HCEC 1CT (cell line): ENCODE results near the gene PVR.
"Not testable (repeated sequence)": the region's sequence is repeated elsewhere in the genome, so short reads cannot be mapped to it uniquely, and the experiment has no call there.

Experiments used
- DNase-seq: peaks from one replicate; pipeline ENCODE4 v3.0.0-alpha.2; 2017

PVR gene

DNA sequence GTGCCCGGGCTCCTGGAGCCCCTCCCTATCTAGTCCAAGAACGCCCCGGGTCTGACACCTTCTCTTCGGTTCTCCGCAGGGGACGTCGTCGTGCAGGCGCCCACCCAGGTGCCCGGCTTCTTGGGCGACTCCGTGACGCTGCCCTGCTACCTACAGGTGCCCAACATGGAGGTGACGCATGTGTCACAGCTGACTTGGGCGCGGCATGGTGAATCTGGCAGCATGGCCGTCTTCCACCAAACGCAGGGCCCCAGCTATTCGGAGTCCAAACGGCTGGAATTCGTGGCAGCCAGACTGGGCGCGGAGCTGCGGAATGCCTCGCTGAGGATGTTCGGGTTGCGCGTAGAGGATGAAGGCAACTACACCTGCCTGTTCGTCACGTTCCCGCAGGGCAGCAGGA is 3.4 kb downstream of the PVR start:
- DNase-seq = no peak

DNA sequence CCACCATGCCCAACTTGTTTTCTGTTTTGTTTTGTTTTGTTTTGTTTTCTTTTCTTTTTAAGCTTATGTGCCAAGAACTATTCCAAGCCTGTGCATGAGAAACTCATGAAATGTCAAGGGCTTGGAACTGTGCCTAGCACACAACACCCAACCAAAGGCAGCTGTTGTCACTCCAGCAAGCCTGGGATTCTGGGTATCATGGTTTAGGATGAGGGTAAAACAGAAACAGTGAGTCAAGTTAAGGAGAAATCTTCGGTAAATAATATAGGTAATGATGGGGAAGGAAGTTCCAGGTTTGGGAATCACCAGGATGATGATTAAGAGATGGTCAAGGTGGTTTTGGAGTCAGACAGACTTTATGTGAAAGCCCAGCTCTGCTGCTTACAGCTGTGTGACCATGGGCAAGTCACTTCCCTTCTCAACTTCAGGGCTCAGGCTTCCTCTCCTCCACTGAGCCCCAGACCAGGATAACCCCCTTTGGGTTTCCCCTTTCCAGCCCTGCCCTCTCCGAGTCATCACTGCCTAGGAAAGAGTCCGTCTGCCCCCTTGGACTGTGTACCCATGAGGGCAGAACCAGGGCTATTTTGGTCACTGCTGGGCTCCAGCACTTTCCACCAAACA is 5.0 kb downstream of the PVR start:
- no peak for DNase-seq

DNA sequence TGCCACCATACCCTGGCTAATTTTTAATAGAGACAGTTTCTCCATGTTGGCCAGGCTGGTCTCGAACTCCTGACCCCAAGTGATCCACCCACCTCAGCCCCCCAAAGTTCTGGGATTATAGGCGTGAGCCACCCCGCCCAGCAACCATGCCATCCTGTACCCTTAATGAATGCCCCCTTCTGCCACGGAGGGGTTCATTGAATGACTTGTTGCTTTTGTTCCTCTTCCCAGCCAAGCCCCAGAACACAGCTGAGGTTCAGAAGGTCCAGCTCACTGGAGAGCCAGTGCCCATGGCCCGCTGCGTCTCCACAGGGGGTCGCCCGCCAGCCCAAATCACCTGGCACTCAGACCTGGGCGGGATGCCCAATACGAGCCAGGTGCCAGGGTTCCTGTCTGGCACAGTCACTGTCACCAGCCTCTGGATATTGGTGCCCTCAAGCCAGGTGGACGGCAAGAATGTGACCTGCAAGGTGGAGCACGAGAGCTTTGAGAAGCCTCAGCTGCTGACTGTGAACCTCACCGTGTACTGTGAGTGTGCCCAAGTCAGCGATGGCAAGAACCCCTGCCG is 6.0 kb downstream of the PVR start:
- no peak for DNase-seq

DNA sequence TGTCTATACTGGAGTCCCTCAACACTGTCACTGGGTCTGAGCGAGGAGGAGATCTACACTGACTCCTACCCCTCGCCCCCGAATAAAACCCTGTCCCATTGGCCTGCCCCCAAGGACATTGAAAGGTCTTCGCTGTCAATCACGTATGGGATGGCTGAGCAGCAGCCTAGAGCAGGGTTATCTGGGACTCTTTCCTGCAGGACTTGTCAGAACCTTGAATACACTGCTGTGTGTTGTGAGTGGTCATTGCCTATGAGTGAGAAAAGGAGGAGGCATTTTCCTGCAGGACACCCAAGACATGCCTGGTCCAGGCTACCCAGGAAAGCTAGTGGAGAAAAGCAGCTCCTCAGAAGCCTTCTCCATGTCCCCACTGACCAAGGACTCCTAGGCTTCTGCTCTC is 9.6 kb downstream of the PVR start:
- no peak for DNase-seq

DNA sequence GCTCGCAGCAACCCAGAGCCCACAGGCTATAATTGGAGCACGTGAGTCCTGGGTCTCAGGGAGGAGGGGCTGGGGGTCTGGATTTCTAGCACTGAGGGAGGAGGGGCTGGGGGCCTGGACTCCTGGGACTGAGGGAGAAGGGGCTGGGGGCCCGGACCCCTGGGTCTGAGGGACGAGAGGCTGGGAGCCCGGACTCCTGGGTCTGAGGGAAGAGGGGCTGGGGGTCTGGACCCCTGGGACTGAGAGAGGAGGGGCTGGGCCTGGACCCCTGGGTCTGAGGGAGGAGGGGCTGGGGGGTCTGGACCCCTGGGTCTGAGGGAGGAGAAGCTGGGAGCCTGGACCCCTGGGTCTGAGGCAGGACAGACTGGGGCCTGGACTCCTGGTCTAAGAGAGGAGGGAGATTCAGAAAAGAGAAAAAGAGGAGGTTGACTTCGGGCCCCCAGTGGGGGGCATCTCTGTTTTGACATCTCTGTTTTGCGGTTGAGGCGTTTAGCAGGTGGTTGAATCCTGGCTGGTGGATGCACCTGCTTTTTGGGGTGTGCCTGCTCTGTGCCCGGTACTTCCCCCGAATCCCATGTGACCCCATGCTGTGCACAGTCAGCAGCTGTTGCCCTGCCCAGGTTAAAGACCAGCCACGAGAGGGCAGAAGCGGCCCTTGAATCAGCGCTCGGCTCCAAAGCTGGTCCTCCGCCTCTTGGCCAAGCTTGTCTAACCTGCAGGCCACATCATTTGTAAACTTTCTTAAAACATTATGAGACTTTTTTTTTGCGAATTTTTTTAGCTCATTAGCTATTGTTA is 10.5 kb downstream of the PVR start:
- DNase-seq = peak; percentile 44

DNA sequence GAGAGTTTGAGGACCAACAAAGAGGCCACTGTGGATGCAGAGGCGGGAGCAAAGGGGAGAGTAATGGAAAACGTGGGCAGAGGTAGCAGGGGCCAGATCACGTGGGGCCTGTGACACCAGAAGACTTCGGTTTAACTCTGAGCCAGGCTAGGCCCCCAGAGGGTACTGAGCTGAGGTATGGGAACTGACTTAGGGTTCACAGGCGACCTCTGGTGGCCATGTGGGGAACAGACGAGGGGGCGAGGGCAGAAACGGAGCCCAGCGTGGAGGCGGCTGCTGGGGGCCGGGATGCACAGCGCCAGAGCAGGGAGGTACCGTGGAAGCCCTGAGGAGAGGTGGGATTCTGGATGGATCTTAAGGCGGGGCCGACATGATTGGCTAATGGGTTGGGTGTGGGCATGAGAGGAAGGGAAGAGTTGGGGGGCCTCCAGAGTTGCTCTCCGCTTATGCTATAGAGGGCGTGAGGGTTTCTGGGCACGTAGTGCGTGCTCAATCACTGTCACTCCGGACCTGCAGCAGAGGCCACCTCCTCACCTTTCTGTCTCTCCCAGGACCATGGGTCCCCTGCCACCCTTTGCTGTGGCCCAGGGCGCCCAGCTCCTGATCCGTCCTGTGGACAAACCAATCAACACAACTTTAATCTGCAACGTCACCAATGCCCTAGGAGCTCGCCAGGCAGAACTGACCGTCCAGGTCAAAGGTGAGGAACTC is 13.7 kb downstream of the PVR start:
- peak; percentile 23 for DNase-seq

DNA sequence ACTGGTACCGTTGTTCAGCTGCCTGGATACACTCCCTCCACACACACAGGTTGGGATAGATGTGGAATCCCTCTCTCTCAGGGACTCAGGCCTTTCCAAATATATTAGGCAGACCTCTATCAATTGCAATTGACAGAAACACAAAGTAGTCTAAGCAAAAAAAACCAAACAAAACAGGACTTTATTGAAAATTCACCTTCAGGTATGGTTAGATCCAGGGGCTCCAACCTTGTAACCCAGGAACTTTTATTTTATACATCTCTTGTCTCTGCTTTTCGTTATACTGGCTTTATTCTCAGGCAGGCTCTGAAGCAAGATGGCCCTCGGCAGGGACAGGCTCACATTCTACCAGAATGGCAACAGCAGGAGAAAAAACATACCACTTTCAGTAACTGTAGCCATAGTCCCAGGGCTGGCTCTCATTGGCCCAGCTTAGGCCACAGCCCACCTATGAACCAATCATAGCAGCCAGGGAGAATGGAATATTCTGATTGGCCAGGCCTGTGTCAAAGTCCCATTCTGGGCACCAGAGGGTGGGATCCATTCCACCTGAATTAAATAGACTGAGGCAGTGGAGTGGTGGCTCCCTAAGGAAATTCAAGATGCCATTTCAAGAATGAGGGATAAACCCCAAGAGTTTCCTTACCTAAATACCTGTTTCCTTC is 14.5 kb downstream of the PVR start:
- DNase-seq = no peak

DNA sequence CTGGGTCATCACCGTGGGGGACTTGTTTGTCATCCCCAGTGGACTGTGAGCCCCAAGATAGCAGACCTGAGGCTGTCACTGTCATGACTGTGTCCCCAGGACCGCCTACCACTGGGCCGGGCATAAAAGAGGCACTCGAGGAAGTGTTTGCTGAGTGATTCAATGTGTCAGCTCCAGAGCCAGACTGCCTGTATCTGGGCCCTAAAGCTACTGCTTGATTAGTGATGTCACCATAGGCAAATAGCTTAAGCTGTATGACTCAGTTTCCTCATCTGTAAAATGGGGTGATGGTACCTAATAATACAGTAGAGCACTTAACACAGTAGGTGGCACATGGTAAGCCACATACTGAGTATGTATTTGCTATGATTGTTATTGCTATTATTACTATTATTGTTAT is 16.4 kb downstream of the PVR start:
- DNase-seq = no peak

DNA sequence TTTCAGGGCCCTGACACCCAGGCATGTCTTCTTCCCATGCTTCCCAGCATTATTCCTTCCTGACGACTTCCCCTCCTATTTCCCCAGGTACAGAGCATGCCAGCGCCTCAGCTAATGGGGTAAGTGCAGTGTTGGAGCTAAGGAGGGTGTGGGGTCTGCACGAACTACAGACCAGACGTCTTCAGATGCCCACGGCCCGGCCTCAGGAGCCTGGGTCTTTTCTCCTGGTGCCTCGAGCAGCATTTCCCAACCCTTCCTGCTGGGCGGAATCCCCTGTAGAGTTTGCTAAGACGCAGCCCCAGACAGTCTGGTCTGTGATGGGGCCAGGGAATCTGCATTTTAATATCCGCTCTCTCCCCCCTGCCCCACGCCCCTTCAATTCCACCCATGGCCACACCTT is 17.5 kb downstream of the PVR start:
- no peak for DNase-seq

DNA sequence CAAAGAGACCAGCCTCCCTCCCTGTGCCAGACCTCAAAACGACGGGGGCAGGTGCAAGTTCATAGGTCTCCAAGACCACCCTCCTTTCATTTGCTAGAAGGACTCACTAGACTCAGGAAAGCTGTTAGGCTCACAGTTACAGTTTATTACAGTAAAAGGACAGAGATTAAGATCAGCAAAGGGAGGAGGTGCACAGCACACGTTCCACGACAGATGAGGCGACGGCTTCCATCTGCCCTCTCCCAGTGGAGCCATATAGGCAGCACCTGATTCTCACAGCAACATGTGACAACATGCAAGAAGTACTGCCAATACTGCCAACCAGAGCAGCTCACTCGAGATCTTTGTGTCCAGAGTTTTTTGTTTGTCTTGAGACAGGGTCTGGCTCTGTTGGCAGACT is 18.2 kb downstream of the PVR start:
- no peak for DNase-seq

DNA sequence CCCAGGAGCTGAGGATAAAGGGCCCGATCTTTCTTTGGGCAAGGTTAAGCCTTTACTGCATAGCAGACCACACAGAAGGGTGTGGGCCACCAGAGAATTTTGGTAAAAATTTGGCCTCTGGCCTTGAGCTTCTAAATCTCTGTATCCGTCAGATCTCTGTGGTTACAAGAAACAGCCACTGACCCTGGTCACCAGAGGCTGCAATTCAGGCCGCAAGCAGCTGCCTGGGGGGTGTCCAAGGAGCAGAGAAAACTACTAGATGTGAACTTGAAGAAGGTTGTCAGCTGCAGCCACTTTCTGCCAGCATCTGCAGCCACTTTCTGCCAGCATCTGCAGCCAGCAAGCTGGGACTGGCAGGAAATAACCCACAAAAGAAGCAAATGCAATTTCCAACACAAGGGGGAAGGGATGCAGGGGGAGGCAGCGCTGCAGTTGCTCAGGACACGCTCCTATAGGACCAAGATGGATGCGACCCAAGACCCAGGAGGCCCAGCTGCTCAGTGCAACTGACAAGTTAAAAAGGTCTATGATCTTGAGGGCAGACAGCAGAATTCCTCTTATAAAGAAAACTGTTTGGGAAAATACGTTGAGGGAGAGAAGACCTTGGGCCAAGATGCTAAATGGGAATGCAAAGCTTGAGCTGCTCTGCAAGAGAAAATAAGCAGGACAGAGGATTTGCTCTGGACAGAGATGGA is 19.1 kb downstream of the PVR start:
- DNase-seq = no peak

DNA sequence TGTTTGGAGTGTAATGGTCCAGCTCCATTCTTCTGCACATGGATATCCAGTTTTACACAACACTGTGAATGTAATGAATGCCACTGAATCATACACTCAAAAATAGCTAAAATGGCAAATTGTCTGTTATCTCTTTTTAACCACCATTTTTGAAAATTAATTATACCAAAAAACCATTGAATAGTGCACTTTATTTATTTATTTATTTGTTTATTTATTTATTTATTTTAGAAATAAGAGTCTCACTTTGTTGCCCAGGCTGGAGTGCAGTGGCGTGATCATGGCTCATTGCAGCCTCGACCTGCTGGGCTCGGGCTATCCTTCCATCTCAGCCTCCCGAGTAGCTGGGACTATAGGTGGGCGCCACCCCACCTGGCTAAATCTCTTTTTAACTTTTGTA is 20.3 kb downstream of the PVR start:
- DNase-seq = no peak

DNA sequence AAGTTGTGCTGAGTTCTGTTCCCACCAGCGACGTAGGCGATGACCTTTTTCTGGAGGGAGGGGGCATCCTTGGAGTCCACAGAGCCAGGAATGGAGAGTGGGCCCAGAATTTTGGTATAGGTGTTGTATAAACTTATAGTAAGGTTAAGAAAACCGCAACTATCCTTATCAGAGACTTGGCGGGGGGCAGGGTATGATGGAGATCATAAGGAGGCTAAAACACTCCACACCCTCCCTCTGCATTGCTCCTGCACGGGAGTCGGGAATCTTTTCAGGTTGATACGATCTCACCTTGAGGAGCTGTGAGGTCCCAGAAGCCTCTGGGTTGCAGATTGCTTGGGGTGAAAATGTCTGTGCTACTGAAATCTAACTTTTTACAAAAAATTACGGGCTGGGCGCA is 21.3 kb downstream of the PVR start:
- no peak for DNase-seq

DNA sequence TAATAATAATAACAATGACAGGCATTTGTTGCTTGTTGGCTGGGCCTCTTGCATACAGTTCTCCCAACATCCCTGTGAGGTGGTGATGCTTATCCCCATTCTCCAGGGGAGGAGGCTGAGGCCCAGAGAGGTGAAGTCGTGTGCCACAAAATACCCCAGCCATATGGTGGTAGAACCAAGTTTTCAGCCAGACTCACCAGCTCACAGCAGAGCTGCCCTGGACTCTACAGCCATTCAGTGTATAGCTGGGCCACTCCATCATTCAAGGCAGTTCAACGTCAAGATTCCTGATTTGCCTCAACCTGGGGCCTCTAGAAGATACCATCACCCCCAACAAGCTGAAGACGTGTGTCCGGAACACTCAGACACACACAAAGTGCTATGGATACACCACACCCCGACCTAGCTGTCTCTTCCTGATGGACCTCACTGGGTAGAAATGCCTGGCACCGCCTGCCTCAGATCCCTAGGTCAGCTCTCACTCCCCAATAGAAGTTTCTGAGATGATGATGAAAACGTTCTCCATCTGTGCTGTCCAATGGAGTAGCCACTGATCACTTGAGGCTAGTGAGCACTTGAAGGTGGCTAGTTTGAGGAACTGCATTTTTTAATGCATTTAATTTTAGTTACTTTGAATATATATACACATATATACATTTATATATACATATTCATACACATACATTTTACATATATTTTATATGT is 23.3 kb downstream of the PVR start:
- no peak for DNase-seq

DNA sequence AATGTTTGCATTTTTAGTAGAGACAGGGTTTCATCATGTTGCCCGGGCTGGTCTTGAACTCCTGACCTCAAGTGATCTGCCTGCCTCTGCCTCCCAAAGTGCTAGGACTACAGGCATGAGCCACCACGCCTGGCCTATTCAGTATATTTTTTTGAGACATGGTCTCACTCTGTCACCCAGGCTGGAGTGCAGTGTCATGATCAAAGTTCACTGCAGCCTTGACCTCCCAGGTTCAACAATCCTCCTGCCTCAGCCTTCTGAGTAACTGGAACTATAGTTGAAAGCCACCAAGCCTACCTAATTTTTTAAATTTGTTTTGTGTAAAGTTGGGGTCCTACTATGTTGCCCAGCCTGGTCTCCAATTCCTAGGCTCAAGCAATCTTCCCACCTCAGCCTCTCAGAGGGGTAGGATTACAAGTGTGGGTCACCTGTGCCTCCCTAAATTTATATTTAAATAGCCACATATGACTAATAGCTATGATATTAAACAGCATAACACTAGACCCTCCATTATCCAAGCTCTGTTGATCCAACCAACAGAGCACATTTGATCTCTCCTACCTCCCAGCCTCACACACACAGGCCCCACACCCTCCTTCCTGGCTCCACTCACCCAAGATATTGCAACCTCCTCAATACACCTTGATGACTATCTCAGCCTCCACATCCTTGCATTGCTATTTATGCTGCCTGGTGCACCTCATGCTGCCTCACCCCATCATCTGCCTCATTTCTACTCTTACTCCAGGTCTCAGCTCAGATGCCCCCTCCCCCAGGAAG is 25.5 kb downstream of the PVR start:
- DNase-seq = no peak

DNA sequence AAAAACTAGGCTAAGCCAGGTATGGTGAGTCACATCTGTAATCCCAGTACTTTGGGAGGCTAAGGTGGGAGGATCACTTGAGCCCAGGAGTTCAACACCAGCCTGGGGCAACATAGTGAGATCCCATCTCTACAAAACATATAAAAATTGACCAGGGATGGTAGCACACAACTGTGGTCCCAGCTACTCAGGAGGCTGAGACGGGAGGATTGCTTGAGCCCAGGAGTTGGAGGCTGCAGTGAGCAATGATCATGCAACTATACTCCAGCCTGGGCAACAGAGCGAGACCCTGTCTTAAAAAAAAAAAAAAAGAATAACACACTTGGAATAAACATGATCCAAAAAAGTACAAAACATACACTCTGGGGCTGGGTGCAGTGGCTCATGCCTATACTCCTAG is 26.3 kb downstream of the PVR start:
- DNase-seq = not testable (repeated sequence)

DNA sequence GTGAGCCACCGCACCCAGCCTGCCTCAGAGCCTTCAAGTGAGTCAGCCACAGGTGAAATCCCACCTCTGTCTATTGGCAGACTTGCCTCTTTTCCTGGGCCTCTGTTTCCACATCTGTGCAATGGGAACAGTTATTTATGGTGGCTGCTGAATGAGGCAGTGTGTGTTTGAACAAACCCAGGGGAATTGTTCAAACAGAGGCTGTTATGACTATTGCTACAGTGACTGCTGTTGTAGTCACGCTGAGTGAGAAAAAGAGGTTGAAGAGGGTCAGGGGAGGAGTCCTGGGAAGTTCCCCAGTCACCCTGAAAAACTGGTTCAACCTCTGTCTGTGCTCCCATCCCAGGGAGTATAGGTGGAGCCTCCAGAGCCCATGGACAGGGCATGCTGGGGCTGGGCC is 27.7 kb downstream of the PVR start, which contains the start of gene CEACAM19:
Gene CEACAM19, plus strand, starts transcription at position 83 of the 400 bp plus-strand sequence. CDS start 450 bp downstream, outside the sequence.
- no peak for DNase-seq

DNA sequence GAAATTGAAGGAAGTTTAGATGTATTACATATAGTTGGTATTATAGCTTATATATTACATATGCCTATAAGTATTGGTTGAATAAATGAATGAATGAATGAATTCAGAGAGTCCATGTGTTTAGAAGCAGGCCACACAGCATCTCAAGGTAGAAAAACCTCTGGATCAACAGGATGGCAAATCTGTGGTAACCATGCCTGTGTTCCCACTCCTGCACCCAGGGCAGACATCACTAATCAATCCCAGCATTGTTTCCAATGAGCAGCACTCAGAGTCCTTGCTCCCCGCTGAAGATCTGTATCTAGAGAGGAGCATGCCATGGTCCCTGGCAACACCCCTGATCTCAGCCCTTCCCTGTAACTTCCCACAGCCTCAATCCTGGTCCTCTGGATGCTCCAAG is 28.5 kb downstream of the PVR start:
- no peak for DNase-seq

DNA sequence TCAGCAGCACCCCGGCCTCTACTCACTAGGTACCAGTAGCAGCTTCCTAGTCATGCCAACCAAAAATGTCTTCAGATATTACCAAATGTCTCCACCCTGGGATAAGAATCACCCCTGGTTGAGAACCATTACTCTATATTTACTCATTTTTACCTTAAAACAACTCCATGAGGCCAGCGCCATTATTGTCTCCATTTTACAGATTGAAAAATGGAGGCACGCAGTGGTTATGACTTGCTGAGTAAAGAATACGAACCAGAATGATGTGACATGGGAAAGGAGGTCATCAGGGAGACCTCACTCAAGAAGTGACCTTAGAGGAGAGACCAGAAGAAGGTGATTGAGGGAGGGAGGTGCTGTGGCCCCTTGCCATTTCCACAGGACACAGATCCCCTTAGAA is 29.8 kb downstream of the PVR start:
- DNase-seq = no peak

DNA sequence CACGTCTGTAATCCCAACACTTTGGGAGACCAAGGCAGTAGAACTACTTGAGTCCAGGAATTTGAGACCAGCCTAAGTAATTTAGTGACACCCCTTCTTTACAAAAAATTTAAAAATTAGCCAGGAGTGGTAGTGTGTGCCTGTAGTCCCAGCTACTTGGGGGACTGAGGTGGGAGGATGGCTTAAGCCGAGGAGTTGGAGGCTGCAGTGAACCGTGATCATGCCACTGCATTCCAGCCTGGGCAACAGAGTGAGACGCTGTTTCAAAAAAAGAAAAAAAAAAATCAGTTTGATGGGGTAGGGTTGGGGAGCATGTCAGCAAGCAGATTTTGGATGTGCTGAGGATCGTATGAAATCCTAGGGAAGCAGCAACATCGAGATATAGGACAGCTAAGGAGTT is 31.8 kb downstream of the PVR start:
- DNase-seq = no peak
